Kasumi-1 (cell line): ENCODE results near the gene TRIM65.
A peak's percentile ranks its signal among the peaks of the same experiment; 100 is the strongest.
"Not testable (repeated sequence)": the region's sequence is repeated elsewhere in the genome, so short reads cannot be mapped to it uniquely, and the experiment has no call there.

ENCODE experiments used
- DNase-seq, 2 experiments: peaks; one replicate each; lab custom pipeline; 2025; lab: John Stamatoyannopoulos, UW

TRIM65 gene

GRCh38 chr17:75851693-75851991 is 45.1 kb downstream of the TRIM65 start:
- not testable (repeated sequence) for DNase-seq

- DNase-seq = no peak
These were observed 45.6 kb downstream of the TRIM65 start for GRCh38 chr17:75850928-75851692.

GRCh38 chr17:75849724-75850123 is 47.0 kb downstream of the TRIM65 start:
- no peak for DNase-seq

DNA sequence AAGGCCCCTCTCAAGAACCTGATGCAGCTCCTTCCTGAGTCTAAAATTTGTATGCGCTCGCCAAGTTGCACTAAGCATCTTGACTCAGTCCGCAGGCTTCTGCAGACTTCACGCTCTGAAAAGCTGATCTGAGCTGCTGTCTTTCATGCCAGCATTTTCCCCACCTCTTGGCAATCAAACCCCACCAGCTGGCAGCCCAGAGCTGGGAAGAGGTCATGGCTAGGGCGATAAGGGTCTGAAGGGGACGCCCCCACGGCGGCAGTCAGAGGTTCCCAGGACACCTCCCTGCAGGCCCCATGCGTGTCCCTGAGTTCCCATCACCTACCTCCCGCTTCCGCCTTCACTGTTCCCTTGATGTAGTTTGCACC is 47.5 kb downstream of the TRIM65 start:
- no peak for DNase-seq

DNA sequence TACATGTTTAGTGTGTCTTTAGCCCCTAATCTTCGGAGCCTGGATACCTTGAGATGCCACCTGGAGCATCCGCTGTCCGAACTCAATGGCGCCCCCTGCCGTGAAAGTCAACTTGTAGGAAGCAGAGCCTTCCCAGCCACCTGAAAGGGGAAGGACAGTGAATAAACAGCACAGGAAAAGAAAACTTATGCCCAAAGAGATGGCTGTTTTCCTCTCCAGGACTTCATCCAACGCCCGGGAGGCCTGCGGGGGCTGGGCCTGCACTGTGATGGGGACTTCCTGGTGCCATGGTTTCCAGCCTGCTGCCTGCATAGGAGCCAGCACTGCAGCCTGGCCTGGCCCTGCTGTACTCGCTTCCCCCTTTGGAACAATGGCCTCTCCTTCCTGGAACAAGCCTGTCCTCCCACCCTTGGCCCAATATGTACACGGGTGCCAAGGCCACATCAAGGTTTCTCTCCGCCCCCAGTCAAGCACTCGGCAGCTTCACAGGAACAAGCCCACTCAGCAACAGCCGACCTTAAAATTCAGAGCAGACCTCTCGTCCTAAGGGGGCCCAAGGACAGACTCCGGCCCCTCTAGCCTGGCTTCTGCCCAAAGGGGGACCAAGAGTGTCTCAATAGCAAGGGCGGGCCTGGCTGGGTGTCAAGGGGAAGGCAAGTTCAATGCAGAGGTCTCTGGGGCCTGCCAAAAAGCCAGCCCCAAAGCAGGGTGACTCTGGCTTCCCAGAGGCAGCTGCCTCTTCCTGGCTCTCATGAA is 48.0 kb downstream of the TRIM65 start:
- DNase-seq = peak; percentile 66 to 78

GRCh38 chr17:75847614-75848522 is 48.9 kb downstream of the TRIM65 start:
- DNase-seq = no peak

DNA sequence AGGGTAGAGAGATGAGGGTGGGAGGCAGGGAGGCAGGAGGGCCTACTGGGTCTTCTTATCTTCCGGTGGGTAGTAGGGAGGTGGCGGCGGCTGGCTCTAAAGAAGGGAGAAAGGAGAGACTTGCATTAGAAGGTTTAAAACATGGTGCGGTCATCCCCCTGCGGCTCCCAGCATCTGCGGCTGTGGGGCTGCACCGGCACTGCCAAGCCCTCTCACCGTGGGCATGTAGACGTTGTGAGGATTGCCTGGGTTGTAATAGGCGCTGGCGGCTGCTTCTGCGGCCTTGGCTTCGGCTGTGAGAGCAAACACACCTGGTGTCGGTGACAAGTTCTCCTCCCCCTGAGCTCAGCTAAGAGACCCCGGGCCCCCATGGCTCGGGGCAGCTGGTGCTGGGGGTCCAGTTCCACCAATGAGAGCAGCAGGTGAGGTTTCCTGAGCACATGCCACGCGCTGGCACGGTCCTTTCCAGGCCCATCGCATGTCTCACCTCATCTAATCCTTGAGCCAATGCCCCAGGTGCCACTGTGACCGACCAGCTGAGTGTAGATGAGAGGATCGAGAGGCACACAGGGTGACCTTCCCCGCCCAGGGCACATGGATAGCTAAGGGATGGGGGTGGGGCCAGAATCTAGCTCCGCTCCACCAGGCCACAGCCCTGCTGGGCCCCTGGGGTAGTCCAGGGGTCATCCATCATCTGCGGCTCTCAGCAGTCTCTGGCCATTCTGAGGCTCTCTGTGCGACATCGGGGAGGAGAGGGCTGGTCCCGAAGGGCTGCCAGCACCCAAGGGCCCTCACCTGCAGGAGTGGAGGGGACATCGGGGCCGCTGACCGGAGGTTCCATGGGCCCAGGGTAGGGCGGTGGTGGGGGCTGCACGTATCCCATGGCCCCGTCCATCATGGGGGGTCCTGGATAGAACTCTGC is 49.8 kb downstream of the TRIM65 start:
- DNase-seq = no peak

DNA sequence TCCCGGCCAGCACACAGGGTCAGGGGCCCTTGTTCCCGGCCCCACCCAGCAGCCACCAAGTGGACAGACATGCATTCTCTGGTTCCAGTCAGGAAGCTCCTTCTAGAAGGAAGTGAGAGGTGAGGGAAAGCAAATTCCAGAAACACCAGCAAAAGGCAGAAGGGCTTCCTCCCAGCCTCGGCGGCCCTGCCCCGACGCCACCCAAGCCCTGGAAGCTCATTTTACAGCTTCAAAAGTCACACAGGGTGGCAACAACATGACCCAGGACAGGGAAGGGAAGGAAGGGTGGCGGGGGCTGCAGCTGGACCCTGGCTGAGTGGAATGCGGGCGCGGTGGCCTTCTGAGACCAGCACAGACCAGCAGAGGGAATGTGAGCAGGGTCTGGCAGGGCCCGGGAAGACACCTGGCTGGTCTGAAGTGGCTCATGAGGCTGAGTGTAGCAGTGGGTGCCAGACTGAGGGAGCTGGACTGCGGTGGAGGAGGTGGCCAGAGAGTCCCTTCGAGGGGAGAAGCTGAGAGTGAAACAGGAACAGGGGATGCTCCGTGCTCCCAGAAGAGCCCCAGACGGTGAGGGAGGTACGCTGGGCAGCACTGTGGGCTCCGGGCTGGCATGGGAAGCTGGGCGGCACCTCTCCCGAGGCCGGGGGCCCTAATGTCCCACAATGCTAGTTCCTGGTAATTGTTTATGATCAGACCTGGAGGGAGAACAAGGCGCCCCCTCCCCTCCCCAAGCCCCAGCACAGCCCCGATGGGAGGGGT is 50.6 kb downstream of the TRIM65 start:
- DNase-seq = no peak

DNA sequence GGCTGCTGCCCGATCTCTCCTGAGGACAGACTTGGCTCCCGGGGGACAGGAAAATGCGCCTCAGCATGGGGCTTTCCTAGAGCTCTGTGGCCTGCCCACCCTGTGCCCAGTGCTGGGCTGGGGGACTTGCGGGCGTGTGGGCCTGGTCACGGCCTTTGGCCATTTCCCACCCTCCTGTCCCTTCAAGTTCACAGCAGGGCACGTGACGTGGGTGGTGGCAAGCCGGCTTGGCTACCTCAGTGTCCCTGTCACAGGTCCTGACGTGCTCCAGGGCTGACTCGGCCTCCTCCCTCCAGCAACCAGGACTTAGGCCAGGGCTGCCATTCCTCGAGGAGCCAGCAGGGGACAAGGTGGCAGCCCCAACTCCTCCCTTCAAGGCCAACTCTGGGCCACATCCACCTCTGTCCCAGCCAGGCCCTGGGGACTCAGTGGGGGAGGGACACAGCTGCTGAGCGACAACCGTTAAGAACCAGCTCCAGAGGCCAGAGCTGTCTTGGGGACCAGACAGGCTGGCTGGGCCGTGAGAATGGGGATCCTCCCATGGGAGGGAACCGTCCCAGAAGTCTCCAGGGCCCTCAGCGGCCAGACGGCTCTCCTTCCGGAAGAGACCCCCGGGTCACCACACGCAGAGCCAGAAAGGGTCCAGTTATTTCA is 51.6 kb downstream of the TRIM65 start:
- DNase-seq = peak; percentile 97 to 98

- DNase-seq = peak; percentile 85 to 91
These were observed 52.2 kb downstream of the TRIM65 start for GRCh38 chr17:75844530-75845057.

GRCh38 chr17:75843577-75844529 is 52.9 kb downstream of the TRIM65 start, which contains the start of gene UNC13D:
Gene UNC13D, minus strand, starts transcription at chr17:75844404. Its CDS starts 67 bp downstream, at chr17:75844337.
- peak; percentile 85 to 91 for DNase-seq

DNA sequence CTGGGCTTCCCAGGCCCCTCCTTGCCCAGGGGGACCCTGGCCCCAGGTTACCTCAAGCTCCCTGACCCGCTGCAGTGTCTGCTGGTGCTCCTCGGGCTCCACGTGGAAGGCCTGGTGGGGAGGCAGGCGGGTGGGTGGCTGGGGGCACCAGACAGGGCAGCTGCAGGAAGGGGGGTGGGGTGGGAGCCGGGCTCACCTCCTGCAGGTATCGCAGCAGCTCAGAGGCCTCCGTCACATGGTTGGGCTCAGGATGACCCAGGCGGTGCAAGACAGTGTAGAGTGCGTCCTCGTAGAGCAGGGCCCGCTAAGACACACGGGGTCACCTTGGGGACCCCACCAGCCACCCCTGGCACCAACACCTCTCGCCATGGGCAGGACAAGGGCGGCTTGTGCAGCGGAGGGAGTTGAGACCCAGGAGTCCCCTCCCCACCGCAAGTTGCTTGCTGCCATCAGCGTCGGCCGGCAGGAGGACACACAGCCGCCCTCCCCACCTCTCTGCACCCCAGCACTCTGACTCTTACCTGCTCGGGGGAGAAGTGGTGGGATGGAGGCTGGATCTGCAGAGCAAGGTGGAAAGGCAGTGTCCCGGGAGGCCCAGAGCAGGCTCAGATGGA is 53.7 kb downstream of the TRIM65 start:
- DNase-seq = no peak

DNA sequence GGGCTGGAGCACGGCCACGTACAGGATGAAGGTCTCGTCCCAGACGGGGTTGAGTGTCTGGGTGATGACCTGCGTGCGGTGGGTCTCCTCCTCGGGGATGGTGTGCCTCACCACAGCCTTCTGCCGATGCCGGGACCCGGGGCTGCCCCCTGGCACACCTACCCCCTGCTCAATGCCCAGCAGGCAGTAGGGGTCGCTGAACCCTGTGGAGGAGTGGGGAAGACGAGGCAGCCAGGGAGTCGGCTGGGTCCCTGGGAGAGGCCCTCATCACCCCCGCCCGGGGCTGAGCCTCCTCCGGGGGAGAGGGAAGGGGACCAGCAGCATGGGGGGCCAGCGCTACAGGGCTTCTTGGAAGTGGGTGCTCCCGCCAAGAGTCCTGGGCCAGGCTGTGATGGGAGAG is 54.3 kb downstream of the TRIM65 start:
- no peak for DNase-seq

DNA sequence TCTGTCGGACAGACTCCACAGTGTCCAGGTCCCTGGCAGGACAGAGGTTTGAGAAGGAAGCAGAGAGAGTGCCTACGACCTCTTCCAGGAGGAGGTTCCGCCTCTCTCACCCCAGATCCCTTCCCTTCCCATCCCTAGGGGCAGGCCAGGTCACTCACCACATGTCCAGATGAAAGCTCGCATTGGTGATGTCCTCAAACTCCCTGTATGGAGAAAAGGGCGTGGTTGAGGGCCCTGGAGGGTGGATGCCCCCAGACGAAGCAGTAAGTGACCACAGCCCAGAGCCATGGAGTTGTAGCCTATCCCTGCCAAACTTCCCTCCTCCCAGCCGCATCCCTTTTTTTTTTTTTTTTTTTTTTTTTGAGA is 56.0 kb downstream of the TRIM65 start:
- no peak for DNase-seq

- no peak for DNase-seq
These were observed 56.6 kb downstream of the TRIM65 start for GRCh38 chr17:75839942-75840798.
